HG03520 (cell line): ENCODE measurements around the gene EPN3.

Experiments
- ATAC-seq: cut with Tn5 transposase; IDR thresholded peaks from one replicate; pipeline ENCODE4 v1.9.1; 2021; ENCODE audit warnings: mild to moderate bottlenecking, moderate library complexity; ENCODE audit not compliant: unreplicated experiment

EPN3 gene

GRCh38 chr17:50547736-50548083 is 15.2 kb downstream of the EPN3 start:
- no peak for ATAC-seq

GRCh38 chr17:50548831-50549230 is 16.3 kb downstream of the EPN3 start:
- ATAC-seq: no peak

DNA sequence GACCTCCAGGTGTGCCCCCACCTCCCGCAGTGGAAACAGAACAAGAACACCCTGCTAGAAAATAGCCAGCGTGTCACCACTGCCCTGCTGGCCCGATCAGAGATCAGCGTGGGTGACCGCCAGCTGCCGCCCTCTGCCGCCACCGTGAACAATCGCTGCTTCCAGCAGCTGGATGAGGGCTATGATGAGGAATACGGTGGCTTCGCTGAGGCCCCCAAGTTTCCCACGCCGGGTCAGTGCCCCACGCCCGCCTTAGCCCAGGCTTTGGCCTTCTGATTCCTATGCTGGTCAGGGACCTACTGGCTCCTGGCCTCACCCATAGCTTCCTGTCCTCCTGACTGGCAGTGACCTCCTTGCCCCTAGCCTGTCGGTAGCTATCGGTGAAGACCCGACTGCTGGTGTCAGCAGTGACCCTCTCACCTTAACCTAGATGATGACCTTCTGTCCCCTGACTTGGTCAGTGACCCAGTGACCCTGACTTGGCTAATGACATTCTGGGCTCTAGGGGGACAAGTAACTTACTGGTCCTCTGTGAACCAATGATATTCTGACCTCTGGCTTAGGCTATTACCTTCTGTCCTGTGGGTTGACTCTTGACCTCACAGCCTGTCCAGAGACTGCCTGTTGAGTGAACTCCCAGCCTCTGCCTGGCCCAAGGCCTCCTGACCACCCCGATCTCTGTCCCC is 16.9 kb downstream of the EPN3 start:
- no peak for ATAC-seq

- ATAC-seq: no peak
These were observed 17.4 kb downstream of the EPN3 start for GRCh38 chr17:50549969-50550368.

- ATAC-seq: no peak
These were observed 18.3 kb downstream of the EPN3 start for GRCh38 chr17:50550661-50551432.

GRCh38 chr17:50551433-50551815 is 18.9 kb downstream of the EPN3 start:
- ATAC-seq: no peak

DNA sequence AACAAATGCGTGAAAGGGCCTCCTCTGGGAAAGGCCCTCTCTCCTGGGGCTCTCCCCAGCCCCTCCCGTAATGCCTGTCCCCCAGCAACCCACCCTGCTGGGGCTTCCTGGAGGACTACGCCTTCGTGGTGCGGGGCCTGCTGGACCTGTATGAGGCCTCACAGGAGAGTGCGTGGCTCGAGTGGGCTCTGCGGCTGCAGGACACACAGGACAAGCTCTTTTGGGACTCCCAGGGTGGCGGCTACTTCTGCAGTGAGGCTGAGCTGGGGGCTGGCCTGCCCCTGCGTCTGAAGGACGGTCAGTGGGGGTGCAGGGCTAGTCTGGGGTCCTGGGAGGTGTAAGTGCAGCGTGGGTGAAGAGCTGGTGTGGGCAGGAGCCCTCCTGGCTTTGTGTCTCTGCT is 19.3 kb downstream of the EPN3 start:
- no peak for ATAC-seq

DNA sequence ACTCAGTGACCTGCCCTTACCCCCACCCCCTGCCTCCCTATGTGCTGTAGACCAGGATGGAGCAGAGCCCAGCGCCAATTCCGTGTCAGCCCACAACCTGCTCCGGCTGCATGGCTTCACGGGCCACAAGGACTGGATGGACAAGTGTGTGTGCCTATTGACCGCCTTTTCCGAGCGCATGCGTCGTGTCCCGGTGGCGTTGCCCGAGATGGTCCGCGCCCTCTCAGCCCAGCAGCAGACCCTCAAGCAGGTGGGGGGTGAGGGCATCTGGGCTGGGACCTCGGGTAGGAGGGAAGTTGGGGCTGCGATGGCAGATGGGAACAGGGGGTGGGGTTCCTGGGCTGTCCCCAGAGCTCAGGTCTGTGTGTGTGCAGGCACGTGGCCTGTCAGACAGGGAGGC is 21.7 kb downstream of the EPN3 start:
- no peak for ATAC-seq

- ATAC-seq: no peak
These were observed 24.3 kb downstream of the EPN3 start for GRCh38 chr17:50556803-50557202.

- ATAC-seq: no peak
These were observed 25.1 kb downstream of the EPN3 start for GRCh38 chr17:50557630-50558029.

DNA sequence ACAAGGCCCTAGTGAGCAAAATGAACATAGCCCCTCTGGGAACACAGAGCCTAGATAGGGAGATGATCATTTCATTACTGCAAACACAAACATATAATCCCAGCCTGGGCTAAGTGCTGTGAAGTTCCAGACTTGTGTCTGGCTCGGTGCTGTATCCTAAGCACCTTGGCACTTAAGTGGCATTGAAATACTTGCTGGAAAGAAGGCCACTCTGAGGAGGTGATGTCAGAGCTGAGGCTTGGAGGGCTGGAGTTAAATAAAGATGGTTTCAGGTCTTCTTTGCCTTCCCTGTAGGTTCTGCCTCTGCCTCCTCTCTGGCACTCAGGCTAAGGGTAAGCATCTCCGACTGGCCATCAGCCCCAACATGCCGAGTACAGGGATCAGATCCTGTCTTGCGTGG is 25.6 kb downstream of the EPN3 start:
- ATAC-seq: no peak

GRCh38 chr17:50558581-50558940 is 26.0 kb downstream of the EPN3 start:
- no peak for ATAC-seq

- no peak for ATAC-seq
These were observed 26.5 kb downstream of the EPN3 start for GRCh38 chr17:50558941-50559614.

- ATAC-seq: no peak
These were observed 27.2 kb downstream of the EPN3 start for GRCh38 chr17:50559674-50560184.

DNA sequence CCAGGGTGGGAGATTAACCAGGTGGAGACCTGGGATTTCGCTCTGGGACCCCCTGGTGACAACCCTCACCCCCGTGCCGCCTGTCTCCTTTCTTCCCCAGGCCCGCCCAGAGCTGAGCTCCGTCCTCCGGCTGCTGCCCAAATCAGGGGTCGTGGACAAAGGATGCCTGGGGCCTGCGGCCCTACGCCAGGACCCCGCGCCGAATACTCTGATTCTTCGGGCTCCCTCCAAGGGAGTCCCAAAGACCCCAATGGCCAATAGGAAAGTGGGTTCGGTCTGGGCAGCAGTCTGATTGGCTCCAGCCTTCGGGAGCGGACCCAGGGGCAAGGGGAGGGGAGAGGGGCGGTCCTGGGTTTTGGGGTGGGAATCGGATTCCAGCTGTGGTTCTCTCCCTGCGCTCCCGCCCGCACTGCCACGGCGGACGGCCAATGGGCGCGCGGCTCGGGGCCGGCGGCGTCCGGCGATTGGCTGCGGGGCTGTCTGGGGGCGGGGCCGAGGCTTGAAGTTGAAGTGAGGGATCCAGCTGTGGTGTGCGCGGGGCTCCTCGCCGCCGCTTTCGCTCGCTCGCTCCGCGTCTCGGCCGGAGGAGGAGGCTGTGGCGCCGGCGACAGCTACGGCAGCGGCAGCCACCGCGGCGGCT is 27.8 kb downstream of the EPN3 start, which contains the start of gene CACNA1G:
Gene CACNA1G (plus strand): TSS at position 531 of the 640 bp plus-strand sequence. CDS start 745 bp downstream, outside the sequence.
- peak; percentile 79 for ATAC-seq

DNA sequence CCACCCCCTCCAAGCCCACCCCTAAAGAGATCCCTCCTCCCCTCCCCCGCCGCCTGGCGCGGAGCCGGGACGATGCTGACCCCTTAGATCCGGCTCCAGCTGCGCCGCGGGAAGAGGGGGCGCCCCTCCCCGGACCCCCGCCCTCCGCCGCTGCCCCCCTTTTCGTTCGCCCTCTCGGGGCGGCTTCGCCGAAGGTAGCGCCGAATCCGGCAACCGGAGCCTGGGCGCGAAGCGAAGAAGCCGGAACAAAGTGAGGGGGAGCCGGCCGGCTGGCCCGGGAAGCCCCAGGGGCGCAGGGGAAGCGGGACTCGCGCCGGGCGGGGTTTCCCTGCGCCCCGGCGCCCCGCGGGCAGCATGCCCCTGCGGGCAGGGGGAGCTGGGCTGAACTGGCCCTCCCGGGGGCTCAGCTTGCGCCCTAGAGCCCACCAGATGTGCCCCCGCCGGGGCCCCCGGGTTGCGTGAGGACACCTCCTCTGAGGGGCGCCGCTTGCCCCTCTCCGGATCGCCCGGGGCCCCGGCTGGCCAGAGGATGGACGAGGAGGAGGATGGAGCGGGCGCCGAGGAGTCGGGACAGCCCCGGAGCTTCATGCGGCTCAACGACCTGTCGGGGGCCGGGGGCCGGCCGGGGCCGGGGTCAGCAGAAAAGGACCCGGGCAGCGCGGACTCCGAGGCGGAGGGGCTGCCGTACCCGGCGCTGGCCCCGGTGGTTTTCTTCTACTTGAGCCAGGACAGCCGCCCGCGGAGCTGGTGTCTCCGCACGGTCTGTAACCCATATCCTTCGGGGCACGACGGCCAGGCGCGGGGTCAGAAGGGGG is 28.6 kb downstream of the EPN3 start:
- no peak for ATAC-seq

DNA sequence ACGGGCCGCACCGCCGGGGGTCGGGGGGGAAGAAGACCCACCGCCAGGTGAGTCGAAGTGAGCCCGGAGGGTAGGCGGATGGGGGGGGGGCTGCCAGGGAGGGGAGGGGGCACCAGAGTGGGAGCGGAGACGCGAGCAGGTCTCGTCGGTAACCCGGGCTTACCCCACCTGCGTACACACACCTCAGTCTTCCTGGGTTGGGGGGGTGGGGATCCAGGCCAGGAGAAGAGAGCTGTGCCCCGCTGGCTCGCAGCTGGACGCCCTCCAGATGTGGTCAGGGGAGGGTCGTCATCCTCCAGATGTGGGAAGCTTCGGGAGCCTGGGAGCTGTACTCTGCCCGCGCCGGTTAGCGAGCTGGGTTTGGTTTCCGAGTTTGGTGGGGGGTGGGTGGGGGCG is 29.2 kb downstream of the EPN3 start:
- no peak for ATAC-seq

GRCh38 chr17:50562242-50563091 is 29.9 kb downstream of the EPN3 start:
- no peak for ATAC-seq

DNA sequence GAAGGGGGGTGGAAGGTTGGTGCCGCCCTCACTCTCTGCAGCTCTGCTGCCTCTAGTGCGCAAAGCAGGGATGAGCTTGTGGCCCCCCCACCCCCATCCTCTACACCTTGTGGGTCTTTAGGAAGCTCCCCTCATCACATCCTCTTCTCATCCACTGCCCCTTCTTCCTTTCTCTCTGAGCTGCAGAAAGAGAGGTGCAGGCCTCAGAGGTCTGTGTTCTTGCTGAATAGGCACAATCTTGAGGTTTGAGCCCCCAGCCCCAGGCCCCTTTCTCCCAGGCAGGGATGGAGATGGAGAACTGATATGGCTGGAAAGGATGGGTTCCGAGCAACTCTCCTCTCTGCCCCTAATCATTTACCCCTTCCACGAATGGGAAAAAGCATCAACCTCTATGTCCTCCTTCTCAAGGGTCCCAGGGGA is 30.6 kb downstream of the EPN3 start:
- ATAC-seq: no peak

GRCh38 chr17:50564916-50565315 is 32.4 kb downstream of the EPN3 start:
- ATAC-seq: no peak
